Bronchial epithelial cell (primary cell): ENCODE results near the gene OR51G1. TPM values are rescaled to one million over a fixed set of nuclear protein-coding genes. Genes with fewer than 3 reads are reported as not detected.

Experiments
- DNase-seq: peaks from one replicate; pipeline ENCODE4 v3.0.0-alpha.2; 2010; ENCODE audit warnings: low read depth
- FAIRE-seq: peaks from 2 replicates; lab custom pipeline; 2011; peaks lifted over from hg19 to GRCh38; lab: Jason Lieb, UNC
- H3K27me3 ChIP-seq: 2 replicates; pipeline ENCODE4 v1.5.1; 2011; ENCODE audit warnings: low read length; ENCODE audit not compliant: control insufficient read depth, insufficient read depth
- H3K36me3 ChIP-seq: 2 replicates; pipeline ENCODE4 v1.5.1; 2011; ENCODE audit warnings: low read length; ENCODE audit not compliant: control insufficient read depth, insufficient read depth
- H3K4me3 ChIP-seq: 2 replicates; pipeline ENCODE4 v1.5.1; 2011; ENCODE audit warnings: mild to moderate bottlenecking, low read depth, low read length, control low read depth
- CTCF ChIP-seq: IDR thresholded peaks from 2 replicates; pipeline ENCODE4 v1.5.1; 2011; ENCODE audit warnings: mild to moderate bottlenecking, moderate library complexity, low read length, control low read depth, inconsistent platforms; ENCODE audit not compliant: insufficient read depth, severe bottlenecking
- total RNA-seq: library from RNA; depleted of rRNA; stranded (reverse); fragments of >200 nt; gene quantifications from 2 replicates; pipeline ENCODE4 v1.2.1, GENCODE V29; 2014

The OR51G1 gene
- total RNA-seq, 1 donor from 2014 or later = not detected

- H3K27me3 ChIP-seq = no peaks in the 10 kb centered on the region
- DNase-seq (no peak), FAIRE-seq (peak; percentile 79)
- H3K36me3 ChIP-seq = no peaks in the 10 kb centered on the region
- no peak overlapping the region for H3K4me3 ChIP-seq
- no peak for TF ChIP-seq CTCF
Measured at GRCh38 chr11:4916581-4916980, 7.6 kb downstream of the OR51G1 start.

DNA sequence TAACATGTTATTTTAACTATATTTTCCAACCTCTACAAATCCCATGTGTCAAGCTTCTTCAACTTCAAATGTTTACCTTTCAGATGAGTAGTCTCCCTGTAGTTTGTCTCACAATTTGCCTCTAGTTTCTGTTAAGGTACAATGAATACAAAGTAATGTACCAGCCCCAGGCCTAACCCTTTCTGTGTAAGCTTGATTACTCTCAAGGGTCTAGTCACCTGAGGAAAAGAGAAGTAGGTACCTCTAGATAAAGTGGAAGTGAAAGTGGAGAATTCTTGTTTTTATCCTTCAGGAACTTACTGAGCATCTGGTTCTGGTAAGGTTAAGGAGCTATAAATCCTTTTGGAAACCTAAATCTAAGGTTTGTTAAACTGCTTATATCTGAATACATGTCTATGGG is 20.7 kb downstream of the OR51G1 start, which contains the start of gene OR51A7:
TSS of gene OR51A7 (plus strand) at position 300 of the 400 bp plus-strand sequence. CDS start 3,587 bp downstream, outside the sequence.
- DNase-seq (no peak), FAIRE-seq (no peak)
- no peaks in the 10 kb centered on the region for H3K36me3 ChIP-seq
- no peak for TF ChIP-seq CTCF
- H3K4me3 ChIP-seq = no peak within 1 kb of the TSS
- H3K27me3 ChIP-seq = no peaks in the 10 kb centered on the region

GRCh38 chr11:4891996-4892640 is 32.0 kb downstream of the OR51G1 start:
- FAIRE-seq (no peak), DNase-seq (peak; percentile 88)
- peak; percentile 22 for TF ChIP-seq CTCF
- H3K27me3 ChIP-seq = no peaks in the 10 kb centered on the region
- H3K36me3 ChIP-seq = no peaks in the 10 kb centered on the region
- H3K4me3 ChIP-seq = no peak overlapping the region

DNA sequence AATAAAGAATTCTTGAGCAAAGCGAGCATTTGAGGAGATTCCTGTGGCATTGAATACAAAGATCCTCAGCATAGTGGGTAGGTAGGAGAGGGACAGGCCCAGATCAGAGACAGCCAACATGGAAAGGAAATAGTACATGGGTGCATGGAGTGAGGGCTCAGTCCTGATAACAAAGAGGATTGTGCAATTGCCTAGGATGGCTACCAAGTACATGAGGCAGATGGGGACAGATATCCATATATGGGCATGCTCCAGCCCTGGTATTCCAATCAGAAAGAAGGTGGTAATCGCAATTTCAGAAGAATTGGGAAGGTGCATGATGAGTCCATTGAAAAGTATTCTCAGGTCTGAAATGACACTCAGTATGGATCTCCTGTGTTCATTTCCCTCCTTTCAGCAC is 33.9 kb downstream of the OR51G1 start:
- H3K4me3 ChIP-seq = no peak overlapping the region
- FAIRE-seq = no peak
- no peaks in the 10 kb centered on the region for H3K27me3 ChIP-seq
- DNase-seq = no peak
- no peak for TF ChIP-seq CTCF
- H3K36me3 ChIP-seq = no peaks in the 10 kb centered on the region

GRCh38 chr11:4887591-4887990 is 36.5 kb downstream of the OR51G1 start:
- TF ChIP-seq CTCF = no peak
- FAIRE-seq (no peak), DNase-seq (no peak)
- Histone ChIP-seq H3K36me3 (no peaks in the 10 kb centered on the region), H3K4me3 (no peak overlapping the region), H3K27me3 (no peaks in the 10 kb centered on the region)

- no peak for TF ChIP-seq CTCF
- H3K27me3 ChIP-seq = no peaks in the 10 kb centered on the region
- FAIRE-seq (no peak), DNase-seq (no peak)
- H3K4me3 ChIP-seq = no peak overlapping the region
- H3K36me3 ChIP-seq = no peaks in the 10 kb centered on the region
Measured at GRCh38 chr11:4886186-4886585, 38.0 kb downstream of the OR51G1 start.
